Measurements from ENCODE around the gene CCDC61. TPM values are rescaled to one million over a fixed set of nuclear protein-coding genes. Genes with fewer than 3 reads are reported as not detected.

The CCDC61 gene
- total RNA-seq, 4 donors from 2014 or later, result 2.3 to 4.9 (median 3.4) TPM

DNA sequence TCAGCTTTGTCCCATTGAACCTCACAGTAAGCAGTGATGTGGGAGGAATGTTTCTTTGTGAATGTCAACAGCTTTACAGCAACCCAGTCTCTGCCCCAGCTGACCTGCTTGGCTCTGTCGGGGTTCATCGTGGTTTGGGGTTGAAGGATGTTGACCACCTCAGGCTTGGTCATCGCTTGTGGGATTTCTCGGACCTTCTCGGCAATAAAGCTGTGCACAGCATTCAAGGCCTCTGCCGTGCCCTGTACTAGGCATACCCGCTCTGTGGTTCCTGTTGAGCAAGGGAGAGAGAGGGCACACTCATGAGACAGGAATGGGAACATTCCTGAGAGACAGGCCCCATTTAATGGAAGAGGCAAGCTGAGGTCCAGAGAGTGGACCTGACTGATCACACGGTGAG lies 41.6 kb upstream of the CCDC61 start:
- TF ChIP-seq POLR2A (IDR thresholded peaks at IDR 0.05), result no peak
- TF ChIP-seq, protein P1, sequence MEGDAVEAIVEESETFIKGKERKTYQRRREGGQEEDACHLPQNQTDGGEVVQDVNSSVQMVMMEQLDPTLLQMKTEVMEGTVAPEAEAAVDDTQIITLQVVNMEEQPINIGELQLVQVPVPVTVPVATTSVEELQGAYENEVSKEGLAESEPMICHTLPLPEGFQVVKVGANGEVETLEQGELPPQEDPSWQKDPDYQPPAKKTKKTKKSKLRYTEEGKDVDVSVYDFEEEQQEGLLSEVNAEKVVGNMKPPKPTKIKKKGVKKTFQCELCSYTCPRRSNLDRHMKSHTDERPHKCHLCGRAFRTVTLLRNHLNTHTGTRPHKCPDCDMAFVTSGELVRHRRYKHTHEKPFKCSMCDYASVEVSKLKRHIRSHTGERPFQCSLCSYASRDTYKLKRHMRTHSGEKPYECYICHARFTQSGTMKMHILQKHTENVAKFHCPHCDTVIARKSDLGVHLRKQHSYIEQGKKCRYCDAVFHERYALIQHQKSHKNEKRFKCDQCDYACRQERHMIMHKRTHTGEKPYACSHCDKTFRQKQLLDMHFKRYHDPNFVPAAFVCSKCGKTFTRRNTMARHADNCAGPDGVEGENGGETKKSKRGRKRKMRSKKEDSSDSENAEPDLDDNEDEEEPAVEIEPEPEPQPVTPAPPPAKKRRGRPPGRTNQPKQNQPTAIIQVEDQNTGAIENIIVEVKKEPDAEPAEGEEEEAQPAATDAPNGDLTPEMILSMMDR (IDR thresholded peaks at IDR 0.05 in 4 of 5, conservative IDR thresholded peaks at IDR 0.05 in 1 of 5), result no peak
- DNase-seq, result no peak
- Histone ChIP-seq H3K9me3 (no peaks in the 10 kb centered on the region), H3K27me3 (peaks cover 5 to 21% (median 11%) of the 10 kb centered on the region in 3 donors), H3K4me3 (no peak overlapping the region), H3K4me1 (peaks cover 0 to 3% of the 10 kb centered on the region in 2 donors), H3K36me3 (no peaks in the 10 kb centered on the region), H3K27ac (peak overlapping the region in 1 of 4 donors; percentile 56)
- in situ Hi-C loops (cut with MboI; ENCODE audit: low sequenced_read_pairs in 4 of 4), result no loop called here
- intact Hi-C loops (cut with DNase I; ENCODE audit: low total_unique reads), result no loop called here
- no peak for ATAC-seq

- in situ Hi-C loops (cut with MboI; ENCODE audit: low sequenced_read_pairs in 4 of 4), result no loop called here
- Histone ChIP-seq H3K9me3 (no peaks in the 10 kb centered on the region), H3K27ac (peak overlapping the region in 1 of 4 donors; percentile 56), H3K36me3 (no peaks in the 10 kb centered on the region), H3K4me3 (no peak overlapping the region), H3K4me1 (peaks cover 0 to 3% of the 10 kb centered on the region in 2 donors), H3K27me3 (peaks cover 10 to 21% (median 16%) of the 10 kb centered on the region in 3 donors)
- no peak for DNase-seq
- intact Hi-C loops (cut with DNase I; ENCODE audit: low total_unique reads), result no loop called here
- no peak for ATAC-seq
- no peak for TF ChIP-seq POLR2A (IDR thresholded peaks at IDR 0.05)
- TF ChIP-seq, protein P1 (IDR thresholded peaks at IDR 0.05 in 4 of 5, conservative IDR thresholded peaks at IDR 0.05 in 1 of 5), result no peak
These were observed 41.1 kb upstream of the CCDC61 start for GRCh38 chr19:45954156-45954555.

- Histone ChIP-seq H3K27me3 (peaks cover 10 to 21% (median 16%) of the 10 kb centered on the region in 3 donors), H3K27ac (peak overlapping the region in 3 of 4 donors; percentile 56 to 67 (median 58)), H3K4me1 (peaks cover 0 to 3% of the 10 kb centered on the region in 2 donors), H3K4me3 (no peak overlapping the region), H3K36me3 (no peaks in the 10 kb centered on the region), H3K9me3 (no peaks in the 10 kb centered on the region)
- ATAC-seq (peak; percentile 74 to 79), DNase-seq (peak in 1 of 2 donors; percentile 16)
- intact Hi-C loops (cut with DNase I; ENCODE audit: low total_unique reads) (no loop called here), in situ Hi-C loops (cut with MboI; ENCODE audit: low sequenced_read_pairs in 4 of 4) (no loop called here)
- no peak for TF ChIP-seq POLR2A (IDR thresholded peaks at IDR 0.05)
- TF ChIP-seq, protein P1 (IDR thresholded peaks at IDR 0.05 in 4 of 5, conservative IDR thresholded peaks at IDR 0.05 in 1 of 5), result no peak
These were observed 39.2 kb upstream of the CCDC61 start for GRCh38 chr19:45955905-45956608.

DNA sequence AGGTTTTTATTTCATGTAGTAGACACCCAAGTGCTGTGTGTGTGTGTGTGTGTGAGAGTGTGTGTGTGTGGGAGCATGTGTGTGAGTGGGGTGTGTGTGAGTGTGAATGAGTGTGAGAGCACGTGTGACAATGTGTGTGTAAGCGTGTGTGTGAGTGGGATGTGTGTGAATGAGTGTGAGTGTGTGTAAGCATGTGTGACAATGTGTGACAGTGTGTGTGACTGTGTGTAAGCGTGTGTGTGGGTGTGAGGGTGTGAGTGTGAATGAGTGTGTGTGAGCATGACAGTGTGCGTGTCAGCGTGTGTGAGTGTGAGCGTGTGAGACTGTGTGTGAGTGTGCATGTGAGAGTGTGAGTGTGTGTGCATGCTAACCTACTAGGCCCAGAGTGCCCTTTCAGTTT lies 36.9 kb upstream of the CCDC61 start:
- ATAC-seq, result no peak
- Histone ChIP-seq H3K4me1 (no peaks in the 10 kb centered on the region), H3K36me3 (no peaks in the 10 kb centered on the region), H3K27ac (peak overlapping the region in 3 of 4 donors; percentile 48 to 55 (median 50)), H3K27me3 (peaks cover 8 to 16% (median 9%) of the 10 kb centered on the region in 3 donors), H3K4me3 (no peak overlapping the region), H3K9me3 (no peaks in the 10 kb centered on the region)
- TF ChIP-seq, protein P1 (IDR thresholded peaks at IDR 0.05 in 4 of 5, conservative IDR thresholded peaks at IDR 0.05 in 1 of 5), result no peak
- no peak for TF ChIP-seq POLR2A (IDR thresholded peaks at IDR 0.05)
- in situ Hi-C loops (cut with MboI; ENCODE audit: low sequenced_read_pairs in 4 of 4), result no loop called here
- intact Hi-C loops (cut with DNase I; ENCODE audit: low total_unique reads), result no loop called here
- no peak for DNase-seq

All from gastrocnemius medialis (tissue), 4 donors.